Right lobe of liver (tissue), 6 donors: ENCODE measurements around the gene ATRIP. TPM values are rescaled to one million over a fixed set of nuclear protein-coding genes. Genes with fewer than 3 reads are reported as not detected.

Source experiments
- ATAC-seq, 4 donors: fragments of 200-7000 bp; cut with Tn5 transposase; one replicate each; pipeline ENCODE4 v1.9.1; 2020; ENCODE audit warnings: mild to moderate bottlenecking in 4 of 4, moderate library complexity in 4 of 4
- DNase-seq, 3 donors: peaks; one replicate each; pipeline ENCODE4 v3.0.0-alpha.2; 2020
- H3K27ac ChIP-seq, 3 donors: fragments of 200-600 bp; one replicate each; pipeline ENCODE4 v1.8.0; 2022
- H3K27me3 ChIP-seq, 2 donors: fragments of 200-600 bp; one replicate each; pipeline ENCODE4 v1.8.0; 2022
- H3K36me3 ChIP-seq, 4 donors: fragments of 200-600 bp; sonication (generic) in 1 of 4; one replicate each; pipeline versions ENCODE4 v1.5.1 to v1.8.0; 2017 to 2022; ENCODE audit warnings: control low read depth in 1 of 4
- H3K4me1 ChIP-seq, 4 donors: fragments of 200-600 bp; sonication (generic) in 1 of 4; one replicate each; pipeline versions ENCODE4 v1.5.1 to v1.8.0; 2017 to 2022; ENCODE audit warnings: control low read depth in 1 of 4
- H3K4me3 ChIP-seq, 3 donors: fragments of 200-600 bp; one replicate each; pipeline ENCODE4 v1.8.0; 2022
- H3K9me3 ChIP-seq, 4 donors: fragments of 200-600 bp; sonication (generic) in 1 of 4; one replicate each; pipeline versions ENCODE4 v1.5.1 to v1.8.0; 2017 to 2022; ENCODE audit warnings: control low read depth in 1 of 4
- POLR2A ChIP-seq: fragments of 450-650 bp; IDR thresholded peaks from one replicate; pipeline ENCODE4 v1.6.1; 2017; ENCODE audit warnings: antibody characterized with exemption, mild to moderate bottlenecking
- WGBS: methylation state at CpG from one replicate; pipeline ENCODE4 v1.1.6; 2018; ENCODE audit warnings: low coverage, low lambda C conversion rate; ENCODE audit not compliant: insufficient coverage; ENCODE audit errors: missing lambda C conversion rate; 5-methylcytosine and 5-hydroxymethylcytosine counted together
- intact Hi-C, 2 donors: fragments of 100-400 bp; cut with DNase I; formaldehyde crosslinking; loops; one replicate each; pipeline versions ENCODE4 v1.11.2 to v1.14.1; 2022
- total RNA-seq, 6 experiments: library from RNA; depleted of rRNA in 2 of 6; stranded (reverse); fragments of >200 nt in 2 of 6; fragmentation: NEBNext Ultra II Directional in 3 of 6; extraction: Animal tissue kit (Norgen Biotek cat#: 25700) in 3 of 6; gene quantifications; one replicate each; pipeline versions ENCODE4 v1.1.0 to v1.2.4, GENCODE V29; 2016 to 2023
- TF ChIP-seq, protein P1 (sequence below), 4 donors: fragments of 200-600 bp in 3 of 4; fragments of 450-650 bp in 1 of 4; IDR thresholded peaks; one replicate each; pipeline versions ENCODE4 v1.5.1 to v1.8.0; 2016 to 2022; ENCODE audit warnings: antibody characterized with exemption in 4 of 4, mild to moderate bottlenecking in 2 of 4
- donor health status: DM: no; HTN: yes; CAD: no.
- donor health status: DM: no; HTN: no; CAD: no.
- donor health status: DM: no; HTN: no; CAD: no.
- donor health status: DM: no; HTN: yes; CAD: no.
- donor health status: DM: no; HTN: yes; CAD: no.

ATRIP gene
- total RNA-seq, 6 experiments from 2014 or later = 2.4 to 4.5 (median 3.2) TPM

DNA sequence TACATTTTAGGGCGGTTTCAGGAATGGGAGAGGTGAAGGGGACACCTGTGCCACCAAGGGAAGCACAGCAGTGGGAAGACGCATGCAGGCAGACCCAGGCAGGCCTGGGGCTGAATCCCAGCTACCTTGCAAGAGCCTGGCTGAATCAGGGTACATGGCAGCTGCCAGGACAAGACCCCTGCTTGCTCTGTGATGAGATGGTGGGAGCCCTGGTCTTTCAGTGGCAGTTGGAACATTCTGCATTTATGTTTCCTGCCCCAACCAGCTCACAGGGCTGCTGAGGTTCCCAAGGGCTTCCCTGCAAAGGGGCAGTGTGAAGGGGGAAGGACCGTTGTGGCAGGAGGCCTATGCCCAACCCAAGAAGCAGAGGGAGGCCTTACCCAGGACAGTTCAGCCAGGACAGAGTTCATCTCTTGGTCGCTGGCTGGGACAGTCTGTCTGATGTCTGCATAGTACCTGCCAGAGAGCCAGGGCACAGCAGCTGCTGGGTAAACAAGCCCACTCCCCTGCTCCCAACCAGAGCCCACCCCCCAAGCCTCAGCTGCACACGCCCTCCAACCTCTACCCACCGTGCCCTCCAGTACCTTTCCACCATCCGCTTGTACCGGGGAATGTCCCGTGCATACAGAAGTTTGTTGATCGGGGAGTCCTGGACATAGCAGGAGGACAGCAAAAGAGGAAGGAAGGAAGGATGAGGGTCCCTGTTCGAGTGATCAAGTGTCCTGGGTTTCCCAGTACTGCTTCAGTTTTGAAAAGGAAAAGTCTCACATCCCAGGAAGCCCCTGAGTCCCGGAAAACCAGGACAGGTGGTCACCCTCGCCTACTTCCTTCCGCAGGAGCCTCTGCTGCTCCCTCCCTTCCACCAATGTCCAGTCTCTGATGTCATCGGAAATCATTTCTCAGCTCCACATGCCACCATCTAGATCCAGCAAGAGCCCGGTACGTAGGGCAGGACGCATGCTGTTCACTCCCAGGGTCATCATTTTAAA, 39.8 kb upstream of the ATRIP start:
- Histone ChIP-seq H3K4me1 (no peaks in the 10 kb centered on the region), H3K27me3 (no peaks in the 10 kb centered on the region), H3K9me3 (no peaks in the 10 kb centered on the region), H3K36me3 (peaks cover 0 to 76% (median 35%) of the 10 kb centered on the region in 4 donors), H3K4me3 (no peak overlapping the region), H3K27ac (no peak overlapping the region)
- DNase-seq (peak in 2 of 3 donors; percentile 5 to 34), ATAC-seq (no peak)
- intact Hi-C loops = no loop called here
- WGBS = 72% methylated on average over 8 of the region's 18 CpGs
- TF ChIP-seq, protein P1, sequence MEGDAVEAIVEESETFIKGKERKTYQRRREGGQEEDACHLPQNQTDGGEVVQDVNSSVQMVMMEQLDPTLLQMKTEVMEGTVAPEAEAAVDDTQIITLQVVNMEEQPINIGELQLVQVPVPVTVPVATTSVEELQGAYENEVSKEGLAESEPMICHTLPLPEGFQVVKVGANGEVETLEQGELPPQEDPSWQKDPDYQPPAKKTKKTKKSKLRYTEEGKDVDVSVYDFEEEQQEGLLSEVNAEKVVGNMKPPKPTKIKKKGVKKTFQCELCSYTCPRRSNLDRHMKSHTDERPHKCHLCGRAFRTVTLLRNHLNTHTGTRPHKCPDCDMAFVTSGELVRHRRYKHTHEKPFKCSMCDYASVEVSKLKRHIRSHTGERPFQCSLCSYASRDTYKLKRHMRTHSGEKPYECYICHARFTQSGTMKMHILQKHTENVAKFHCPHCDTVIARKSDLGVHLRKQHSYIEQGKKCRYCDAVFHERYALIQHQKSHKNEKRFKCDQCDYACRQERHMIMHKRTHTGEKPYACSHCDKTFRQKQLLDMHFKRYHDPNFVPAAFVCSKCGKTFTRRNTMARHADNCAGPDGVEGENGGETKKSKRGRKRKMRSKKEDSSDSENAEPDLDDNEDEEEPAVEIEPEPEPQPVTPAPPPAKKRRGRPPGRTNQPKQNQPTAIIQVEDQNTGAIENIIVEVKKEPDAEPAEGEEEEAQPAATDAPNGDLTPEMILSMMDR (IDR thresholded peaks at IDR 0.05) = no peak
- TF ChIP-seq POLR2A = no peak

DNA sequence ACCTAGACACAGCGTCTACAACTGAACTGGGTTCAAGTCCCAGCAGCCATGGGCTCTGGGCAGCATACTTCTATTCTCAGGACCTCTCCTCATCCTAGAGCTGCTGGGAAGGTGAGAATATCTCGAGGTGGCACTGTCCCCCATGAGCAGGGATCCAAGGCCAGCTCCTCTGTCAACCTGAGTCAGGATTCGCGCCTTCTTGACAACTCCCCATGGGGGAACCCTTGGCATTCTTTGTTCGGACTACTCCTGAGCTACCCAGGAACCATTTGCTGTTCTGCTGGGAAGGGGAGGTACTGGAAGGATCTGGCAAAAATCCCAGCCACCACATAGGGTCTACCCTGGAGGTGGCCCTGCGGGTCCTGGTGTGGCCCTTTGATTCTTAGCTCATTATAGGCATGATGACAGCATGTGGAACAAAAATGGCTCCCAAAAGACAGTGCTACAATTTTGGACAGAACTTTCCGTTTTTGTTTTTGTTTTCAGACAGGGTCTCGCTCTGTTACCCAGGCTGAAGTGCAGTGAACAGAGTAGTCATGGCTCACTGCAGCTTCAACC, 38.9 kb upstream of the ATRIP start:
- Histone ChIP-seq H3K4me1 (no peaks in the 10 kb centered on the region), H3K9me3 (no peaks in the 10 kb centered on the region), H3K27me3 (no peaks in the 10 kb centered on the region), H3K27ac (no peak overlapping the region), H3K36me3 (peaks cover 0 to 85% (median 42%) of the 10 kb centered on the region in 4 donors), H3K4me3 (no peak overlapping the region)
- intact Hi-C loops = no loop called here
- ATAC-seq (no peak), DNase-seq (no peak)
- TF ChIP-seq, protein P1 (IDR thresholded peaks at IDR 0.05) = no peak
- TF ChIP-seq POLR2A = no peak
- 83% methylated on average over 2 of the region's 8 CpGs for WGBS

DNA sequence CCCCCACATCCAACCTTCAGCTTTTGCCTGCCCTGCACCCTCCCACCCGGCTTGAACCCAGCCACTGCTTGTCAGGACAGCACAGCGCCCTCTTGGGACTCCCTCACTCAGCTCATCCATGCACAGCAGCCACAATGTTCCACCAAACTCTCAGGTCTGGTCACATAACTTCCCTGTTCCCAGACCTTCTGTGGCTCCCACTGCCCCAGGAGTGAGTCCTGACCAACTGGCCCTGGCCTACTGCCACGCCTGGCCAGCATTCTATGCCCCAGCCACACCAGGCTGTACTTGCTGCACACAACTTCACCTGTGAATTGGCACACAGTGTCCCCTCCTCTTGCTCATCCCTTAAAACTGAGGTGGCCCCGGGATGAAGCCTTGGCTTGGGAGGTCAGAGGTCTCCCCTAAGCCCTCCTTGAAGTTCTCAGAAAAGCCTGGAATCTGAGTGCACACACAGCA, 37.7 kb upstream of the ATRIP start:
- DNase-seq = peak in 2 of 3 donors; percentile 7 to 46
- H3K4me3 ChIP-seq = no peak overlapping the region
- H3K4me1 ChIP-seq = no peaks in the 10 kb centered on the region
- no peak for ATAC-seq
- H3K27me3 ChIP-seq = no peaks in the 10 kb centered on the region
- H3K27ac ChIP-seq = no peak overlapping the region
- TF ChIP-seq, protein P1 (IDR thresholded peaks at IDR 0.05) = no peak
- TF ChIP-seq POLR2A = no peak
- intact Hi-C loops = no loop called here
- no peaks in the 10 kb centered on the region for H3K9me3 ChIP-seq
- H3K36me3 ChIP-seq = peaks cover 0 to 93% (median 48%) of the 10 kb centered on the region in 4 donors
- WGBS = 66% methylated on average over 4 of the region's 4 CpGs

DNA sequence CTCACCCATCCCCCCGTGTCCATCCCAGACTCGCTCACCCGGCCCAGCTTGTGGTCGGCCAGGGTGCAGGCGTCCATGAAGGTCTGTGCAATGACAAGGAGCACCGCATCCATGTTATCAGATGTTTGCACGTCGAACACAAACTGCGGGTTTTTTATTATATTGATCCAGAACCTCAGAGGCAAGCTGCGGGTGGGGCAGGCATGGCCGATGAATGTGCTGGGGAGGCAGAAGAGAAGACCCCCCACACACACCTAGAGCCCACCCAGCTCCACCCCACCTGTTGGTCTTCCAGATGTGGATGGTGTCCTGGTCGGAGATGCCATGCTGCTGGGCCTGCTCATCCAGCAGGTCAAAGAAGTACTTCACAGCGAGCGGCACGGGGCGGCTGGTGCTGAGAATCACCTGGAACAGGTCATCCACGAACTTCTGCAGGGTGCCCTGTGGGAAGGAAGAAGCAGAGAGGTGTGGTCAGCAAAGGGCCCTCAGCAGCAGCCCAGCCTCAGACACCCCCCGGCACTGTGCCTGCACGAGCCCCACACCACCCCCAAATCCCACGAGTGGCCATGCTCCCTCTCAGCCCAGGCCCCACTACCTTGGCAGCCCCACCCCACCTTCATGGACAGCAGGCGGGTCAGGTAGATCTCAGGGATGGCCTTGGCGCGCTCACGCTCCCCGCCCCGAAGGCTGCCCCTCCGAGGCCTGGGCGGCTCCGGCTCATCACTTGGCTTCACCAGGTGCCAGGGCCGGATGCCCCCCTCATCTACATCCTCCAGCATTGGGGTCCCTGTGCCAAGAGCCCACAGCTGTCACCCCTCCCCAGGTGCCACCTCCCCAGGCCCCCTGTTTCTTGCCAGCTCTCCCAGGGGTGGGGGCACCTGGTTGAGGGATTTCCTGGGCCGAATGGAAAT, 37.0 kb upstream of the ATRIP start:
- ATAC-seq = no peak
- no peak for TF ChIP-seq POLR2A
- TF ChIP-seq, protein P1 (IDR thresholded peaks at IDR 0.05) = no peak
- Histone ChIP-seq H3K36me3 (peaks cover 0 to 93% (median 45%) of the 10 kb centered on the region in 4 donors), H3K9me3 (no peaks in the 10 kb centered on the region), H3K4me3 (no peak overlapping the region), H3K4me1 (no peaks in the 10 kb centered on the region), H3K27ac (no peak overlapping the region), H3K27me3 (no peaks in the 10 kb centered on the region)
- WGBS = 89% methylated on average over 3 of the region's 31 CpGs
- intact Hi-C loops = no loop called here
- peak; percentile 13 to 53 (median 44) for DNase-seq
